AG04450 (cell line): ENCODE measurements around the gene SIRT7. TPM values are rescaled to one million over a fixed set of nuclear protein-coding genes. Genes with fewer than 3 reads are reported as not detected.

Experiments used
- CTCF ChIA-PET: fragments of 300-600, 350-600 bp; formaldehyde crosslinking; extraction: SDS; loops from one replicate; lab custom pipeline; 2022; ENCODE audit warnings: antibody characterized with exemption, inconsistent platforms; lab: Charles Lee
- POLR2A ChIA-PET: fragments of 350-600 bp; formaldehyde crosslinking; extraction: SDS; loops from one replicate; lab custom pipeline; 2021; ENCODE audit warnings: antibody characterized with exemption, inconsistent platforms; lab: Yijun Ruan, JAX
- DNase-seq: peaks from one replicate; pipeline ENCODE4 v3.0.0-alpha.2; 2011; ENCODE audit warnings: low read depth, low spot score
- H3K27ac ChIP-seq: one replicate; pipeline ENCODE4 v1.5.1; 2012; ENCODE audit warnings: low read depth, low read length, control low read depth
- H3K27me3 ChIP-seq: one replicate; pipeline ENCODE4 v1.6.0; 2012; ENCODE audit warnings: low read length; ENCODE audit not compliant: control insufficient read depth, insufficient read depth
- H3K4me3 ChIP-seq: 2 replicates; pipeline ENCODE4 v1.5.1; 2011; ENCODE audit warnings: mild to moderate bottlenecking, low read depth, low read length, control low read depth
- H3K9me3 ChIP-seq: 2 replicates; pipeline ENCODE4 v1.5.1; 2012; ENCODE audit warnings: low read length; ENCODE audit not compliant: control insufficient read depth, insufficient read depth
- CTCF ChIP-seq: IDR thresholded peaks from 2 replicates; pipeline ENCODE4 v1.5.1; 2011; ENCODE audit warnings: low read depth, low read length, control low read depth, inconsistent platforms
- polyA plus RNA-seq: library from polyadenylated mRNA; depleted of rRNA; stranded (reverse); fragments of >200 nt; gene quantifications from 2 replicates; pipeline ENCODE4 v1.2.3, GENCODE V29; 2011

SIRT7 gene
- polyA plus RNA-seq, 1 experiment: 4.3 TPM

DNA sequence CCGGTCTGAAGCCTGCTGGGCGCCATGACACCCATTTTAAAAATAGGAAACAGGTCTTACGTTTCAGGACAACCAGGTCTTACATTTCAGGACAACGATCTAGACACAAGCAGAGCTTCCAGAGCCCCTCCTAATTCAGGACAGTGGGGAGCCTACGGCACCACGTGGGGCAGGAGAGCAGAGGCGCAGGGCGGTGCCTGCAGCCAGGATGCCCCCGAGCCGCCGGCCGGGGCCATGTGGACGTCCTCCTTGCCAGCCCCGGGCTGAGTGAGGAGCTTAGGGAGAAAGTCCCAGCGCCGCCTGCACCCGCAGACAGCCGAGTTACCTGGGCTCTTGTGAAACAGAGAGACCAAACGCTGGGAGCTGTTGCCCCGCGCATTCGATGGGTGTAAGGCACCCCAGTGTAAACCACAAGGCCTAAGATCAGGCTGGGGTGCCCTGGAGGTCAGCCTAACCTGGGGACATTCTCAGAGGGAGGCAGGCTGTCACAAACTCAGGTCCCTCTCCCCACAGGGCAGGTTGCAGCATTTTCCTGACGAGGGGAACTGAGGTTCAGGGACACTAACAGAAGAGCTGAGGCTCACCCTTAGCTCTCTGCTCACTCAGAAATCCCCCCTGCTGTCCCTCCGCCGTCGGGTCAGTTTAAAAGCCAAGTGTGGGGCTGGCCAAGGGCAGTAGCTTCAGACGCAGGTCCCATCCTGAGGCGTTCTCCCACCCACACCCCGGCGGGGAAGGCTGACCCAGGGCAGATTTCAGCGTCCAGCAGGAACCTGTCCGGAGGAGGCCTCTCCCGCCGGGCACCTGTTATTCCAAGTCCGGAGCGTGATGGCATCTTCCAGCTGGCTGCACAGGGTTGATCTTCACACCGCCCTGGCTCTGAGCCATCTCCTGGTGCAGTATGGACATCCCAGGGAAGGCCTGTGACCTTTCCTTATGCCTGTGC lies 44.8 kb upstream of the SIRT7 start:
- Histone ChIP-seq H3K4me3 (no peak overlapping the region), H3K27ac (no peak overlapping the region), H3K9me3 (no peaks in the 10 kb centered on the region; the same call in 1 of the 2 replicates), H3K27me3 (peaks cover 46% of the 10 kb centered on the region)
- TF ChIP-seq CTCF: no peak
- no peak for DNase-seq
- POLR2A ChIA-PET: interaction anchor here (0.6 kb wide), 1 partner anchor 574 kb away, joined by 3 read pairs; no protein-coding TSS in a partner anchor
- CTCF ChIA-PET: interaction anchor here (0.6 kb wide), 3 partner anchors 10 to 73 kb away, joined by 3 to 4 read pairs (median 4); no protein-coding TSS in a partner anchor

GRCh38 chr17:81961521-81962498 lies 43.8 kb upstream of the SIRT7 start:
- H3K27ac ChIP-seq: no peak overlapping the region
- H3K27me3 ChIP-seq: peaks cover 44% of the 10 kb centered on the region
- no peak overlapping the region for H3K4me3 ChIP-seq
- no peak for DNase-seq
- no peak for TF ChIP-seq CTCF
- CTCF ChIA-PET: interaction anchor here (0.6 kb wide), 1 partner anchor 74 kb away, joined by 3 read pairs; no protein-coding TSS in a partner anchor
- POLR2A ChIA-PET: no interaction called here
- H3K9me3 ChIP-seq: no peaks in the 10 kb centered on the region; the same call in 1 of the 2 replicates

GRCh38 chr17:81961087-81961511 lies 43.1 kb upstream of the SIRT7 start, which contains the start of gene NOTUM:
Gene NOTUM, minus strand, starts transcription at chr17:81961187. Its CDS starts 278 bp downstream, at chr17:81960909.
- H3K27me3 ChIP-seq: peaks cover 45% of the 10 kb centered on the region
- CTCF ChIA-PET: interaction anchor here (0.6 to 1.9 kb wide), 4 partner anchors 16 to 59 kb away, joined by 4 to 11 read pairs (median 7); no protein-coding TSS in a partner anchor
- no peaks in the 10 kb centered on the region; the same call in 1 of the 2 replicates for H3K9me3 ChIP-seq
- no peak within 1 kb of the TSS for H3K27ac ChIP-seq
- no peak for DNase-seq
- TF ChIP-seq CTCF: peak; percentile 32
- POLR2A ChIA-PET: no interaction called here
- peak within 1 kb of the TSS; percentile 7; the same call in 1 of the 2 replicates for H3K4me3 ChIP-seq

- POLR2A ChIA-PET: interaction anchor here (0.6 to 1.9 kb wide), 2 partner anchors 62 to 955 kb away, joined by 3 to 9 read pairs; partner anchors contain the start of genes CENPX and LRRC45
- no peak overlapping the region for H3K27ac ChIP-seq
- CTCF ChIA-PET: interaction anchor here (0.6 to 1.9 kb wide), 12 partner anchors 16 to 336 kb away, joined by 3 to 34 read pairs (median 4); partner anchors contain the start of genes CENPX, DCXR and LRRC45
- no peak for TF ChIP-seq CTCF
- peaks cover 47% of the 10 kb centered on the region for H3K27me3 ChIP-seq
- no peaks in the 10 kb centered on the region; the same call in 1 of the 2 replicates for H3K9me3 ChIP-seq
- peak overlapping the region; percentile 7; the same call in 1 of the 2 replicates for H3K4me3 ChIP-seq
- DNase-seq: no peak
Measured at GRCh38 chr17:81960130-81960958, 42.4 kb upstream of the SIRT7 start.
